ENCODE data around the gene PFDN1.

PFDN1 gene

GRCh38 chr5:140273401-140273877 lies 29.5 kb downstream of the PFDN1 start:
- ATAC-seq: no peak
- TF ChIP-seq ZC3H10 (CRISPR knock-in tag; IDR thresholded peaks at IDR 0.05) (no peak), ARNTL (CRISPR knock-in tag; IDR thresholded peaks at IDR 0.05; ENCODE audit: borderline replicate concordance, low read depth) (no peak), POU6F1 (CRISPR knock-in tag; IDR thresholded peaks at IDR 0.05; ENCODE audit: borderline replicate concordance, low read depth) (no peak), ESRRG (CRISPR knock-in tag; IDR thresholded peaks at IDR 0.05) (no peak), TSHZ2 (CRISPR knock-in tag; IDR thresholded peaks at IDR 0.05) (no peak), GLIS3 (CRISPR knock-in tag; IDR thresholded peaks at IDR 0.05) (no peak)

GRCh38 chr5:140270008-140270407 lies 32.9 kb downstream of the PFDN1 start:
- no peak for ATAC-seq
- no peak for TF ChIP-seq ZFP30 (CRISPR knock-in tag; IDR thresholded peaks at IDR 0.05)
- no peak for TF ChIP-seq ARNTL (CRISPR knock-in tag; IDR thresholded peaks at IDR 0.05; ENCODE audit: borderline replicate concordance, low read depth)
- no peak for TF ChIP-seq CSRNP3 (CRISPR knock-in tag; IDR thresholded peaks at IDR 0.05)
- no peak for TF ChIP-seq OSR1 (CRISPR knock-in tag; IDR thresholded peaks at IDR 0.05)
- no peak for TF ChIP-seq SNAI2 (CRISPR knock-in tag; IDR thresholded peaks at IDR 0.05)
- TF ChIP-seq TSHZ2 (CRISPR knock-in tag; IDR thresholded peaks at IDR 0.05): no peak
- no peak for TF ChIP-seq ZNF8 (CRISPR knock-in tag; IDR thresholded peaks at IDR 0.05)
- TF ChIP-seq CREB5 (CRISPR knock-in tag; IDR thresholded peaks at IDR 0.05; ENCODE audit: low read depth): no peak
- no peak for TF ChIP-seq ZNF565 (CRISPR knock-in tag; conservative IDR thresholded peaks at IDR 0.05; ENCODE audit: low read depth)
- TF ChIP-seq ISL1 (CRISPR knock-in tag; IDR thresholded peaks at IDR 0.05): no peak
- TF ChIP-seq ZNF70 (CRISPR knock-in tag; IDR thresholded peaks at IDR 0.05): no peak
- TF ChIP-seq CSDC2 (CRISPR knock-in tag; IDR thresholded peaks at IDR 0.05): no peak

GRCh38 chr5:140267559-140268018 lies 35.3 kb downstream of the PFDN1 start:
- ATAC-seq: no peak
- no peak for TF ChIP-seq TOX (CRISPR knock-in tag; IDR thresholded peaks at IDR 0.05; ENCODE audit: borderline replicate concordance)
- no peak for TF ChIP-seq CSDC2 (CRISPR knock-in tag; IDR thresholded peaks at IDR 0.05)
- TF ChIP-seq PATZ1 (CRISPR knock-in tag; IDR thresholded peaks at IDR 0.05; ENCODE audit: borderline replicate concordance): no peak
- TF ChIP-seq ZNF8 (CRISPR knock-in tag; IDR thresholded peaks at IDR 0.05): no peak
- no peak for TF ChIP-seq BACH2 (CRISPR knock-in tag; IDR thresholded peaks at IDR 0.05; ENCODE audit: borderline replicate concordance)
- no peak for TF ChIP-seq TCF4 (CRISPR knock-in tag; IDR thresholded peaks at IDR 0.05; ENCODE audit: borderline replicate concordance)
- TF ChIP-seq GLIS3 (CRISPR knock-in tag; IDR thresholded peaks at IDR 0.05): no peak
- no peak for TF ChIP-seq ARNTL (CRISPR knock-in tag; IDR thresholded peaks at IDR 0.05; ENCODE audit: borderline replicate concordance, low read depth)
- TF ChIP-seq POU6F1 (CRISPR knock-in tag; IDR thresholded peaks at IDR 0.05; ENCODE audit: borderline replicate concordance, low read depth): no peak
- TF ChIP-seq TSHZ2 (CRISPR knock-in tag; IDR thresholded peaks at IDR 0.05): no peak

Data from SK-N-SH treated with all-trans-retinoic acid at 6 μM for 48 hours (cell line).